Neural crest cell (in vitro differentiated cells): Measurements from ENCODE around the gene CARNS1. TPM values are rescaled to one million over a fixed set of nuclear protein-coding genes. Genes with fewer than 3 reads are reported as not detected.
"Not testable (repeated sequence)": the region's sequence is repeated elsewhere in the genome, so short reads cannot be mapped to it uniquely, and the experiment has no call there.

Experiments used
- DNase-seq: peaks from one replicate; pipeline ENCODE4 v3.0.0; 2021; ENCODE audit warnings: low read depth, mixed read lengths, low spot score
- H3K27ac Mint-ChIP-seq: one replicate; pipeline ENCODE4 v1.8.0; 2021; ENCODE audit warnings: mild to moderate bottlenecking, mixed read lengths; ENCODE audit not compliant: unreplicated experiment
- H3K27me3 Mint-ChIP-seq: 2 replicates; pipeline ENCODE4 v1.8.0; 2021; ENCODE audit warnings: low read depth, mild to moderate bottlenecking, mixed read lengths
- H3K36me3 Mint-ChIP-seq: 2 replicates; pipeline ENCODE4 v1.8.0; 2021; ENCODE audit warnings: low read depth, mild to moderate bottlenecking, mixed read lengths
- H3K4me1 Mint-ChIP-seq: 2 replicates; pipeline ENCODE4 v1.8.0; 2021; ENCODE audit warnings: mixed read lengths
- H3K4me3 Mint-ChIP-seq: one replicate; pipeline ENCODE4 v1.8.0; 2021; ENCODE audit warnings: mild to moderate bottlenecking, mixed read lengths
- H3K9me3 Mint-ChIP-seq: 2 replicates; pipeline ENCODE4 v1.8.0; 2021; ENCODE audit warnings: mixed read lengths
- total RNA-seq: library from RNA; stranded (reverse); gene quantifications from 2 replicates; pipeline ENCODE4 v1.2.1, GENCODE V29; 2021
- TF ChIP-seq, protein P1 (sequence below): fragments of 200-600 bp; sonication (generic); conservative IDR thresholded peaks from 2 replicates; pipeline ENCODE4 v1.5.0; 2021; ENCODE audit warnings: antibody characterized with exemption, mild to moderate bottlenecking

The CARNS1 gene
- total RNA-seq, 1 donor from 2014 or later = 0.12 TPM

DNA sequence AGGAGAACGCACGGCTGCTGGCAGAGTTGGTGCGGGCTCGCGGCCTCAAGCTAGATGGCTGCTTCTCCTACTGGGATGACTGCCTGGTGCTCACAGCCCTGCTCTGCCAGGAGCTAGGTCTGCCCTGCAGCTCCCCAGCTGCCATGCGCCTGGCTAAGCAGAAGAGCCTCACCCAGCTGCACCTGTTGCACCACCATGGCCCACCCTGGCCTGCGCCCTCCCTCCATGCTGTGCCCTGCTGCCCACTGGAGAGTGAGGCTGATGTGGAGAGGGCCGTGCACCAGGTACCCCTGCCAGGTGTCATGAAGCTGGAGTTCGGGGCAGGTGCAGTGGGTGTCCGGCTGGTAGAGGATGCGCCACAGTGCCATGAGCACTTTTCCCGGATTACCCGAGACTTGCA lies 8.0 kb downstream of the CARNS1 start:
- Mint-ChIP-seq H3K4me1 (peaks cover 18% of the 10 kb centered on the region), H3K36me3 (no peaks in the 10 kb centered on the region), H3K9me3 (no peaks in the 10 kb centered on the region), H3K27me3 (peaks cover 5% of the 10 kb centered on the region), H3K27ac (no peak overlapping the region), H3K4me3 (no peak overlapping the region)
- no peak for DNase-seq
- TF ChIP-seq, protein P1, sequence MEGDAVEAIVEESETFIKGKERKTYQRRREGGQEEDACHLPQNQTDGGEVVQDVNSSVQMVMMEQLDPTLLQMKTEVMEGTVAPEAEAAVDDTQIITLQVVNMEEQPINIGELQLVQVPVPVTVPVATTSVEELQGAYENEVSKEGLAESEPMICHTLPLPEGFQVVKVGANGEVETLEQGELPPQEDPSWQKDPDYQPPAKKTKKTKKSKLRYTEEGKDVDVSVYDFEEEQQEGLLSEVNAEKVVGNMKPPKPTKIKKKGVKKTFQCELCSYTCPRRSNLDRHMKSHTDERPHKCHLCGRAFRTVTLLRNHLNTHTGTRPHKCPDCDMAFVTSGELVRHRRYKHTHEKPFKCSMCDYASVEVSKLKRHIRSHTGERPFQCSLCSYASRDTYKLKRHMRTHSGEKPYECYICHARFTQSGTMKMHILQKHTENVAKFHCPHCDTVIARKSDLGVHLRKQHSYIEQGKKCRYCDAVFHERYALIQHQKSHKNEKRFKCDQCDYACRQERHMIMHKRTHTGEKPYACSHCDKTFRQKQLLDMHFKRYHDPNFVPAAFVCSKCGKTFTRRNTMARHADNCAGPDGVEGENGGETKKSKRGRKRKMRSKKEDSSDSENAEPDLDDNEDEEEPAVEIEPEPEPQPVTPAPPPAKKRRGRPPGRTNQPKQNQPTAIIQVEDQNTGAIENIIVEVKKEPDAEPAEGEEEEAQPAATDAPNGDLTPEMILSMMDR = no peak

DNA sequence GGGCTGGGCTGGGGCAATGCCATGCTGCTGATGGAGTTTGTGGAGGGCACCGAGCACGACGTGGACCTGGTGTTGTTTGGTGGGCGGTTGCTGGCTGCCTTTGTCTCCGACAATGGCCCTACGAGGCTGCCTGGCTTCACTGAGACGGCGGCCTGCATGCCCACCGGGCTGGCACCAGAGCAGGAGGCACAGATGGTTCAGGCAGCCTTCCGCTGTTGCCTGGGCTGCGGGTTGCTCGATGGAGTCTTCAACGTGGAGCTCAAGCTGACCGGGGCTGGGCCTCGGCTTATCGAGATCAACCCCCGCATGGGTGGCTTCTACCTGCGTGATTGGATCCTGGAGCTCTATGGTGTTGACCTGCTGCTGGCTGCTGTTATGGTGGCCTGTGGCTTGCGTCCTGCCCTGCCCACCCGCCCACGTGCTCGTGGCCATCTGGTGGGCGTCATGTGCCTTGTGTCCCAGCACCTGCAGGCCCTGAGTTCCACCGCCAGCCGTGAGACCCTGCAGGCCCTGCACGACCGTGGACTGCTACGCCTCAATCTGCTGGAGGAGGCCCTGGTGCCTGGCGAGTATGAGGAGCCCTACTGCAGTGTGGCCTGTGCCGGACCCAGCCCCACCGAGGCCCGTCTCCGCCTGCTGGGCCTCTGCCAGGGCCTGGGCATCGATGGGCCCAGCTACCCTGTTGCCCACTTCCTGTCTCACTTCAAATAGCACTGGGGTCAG lies 8.6 kb downstream of the CARNS1 start:
- Mint-ChIP-seq H3K4me1 (peaks cover 18% of the 10 kb centered on the region), H3K27ac (no peak overlapping the region), H3K4me3 (no peak overlapping the region), H3K27me3 (peaks cover 5% of the 10 kb centered on the region), H3K9me3 (no peaks in the 10 kb centered on the region), H3K36me3 (no peaks in the 10 kb centered on the region)
- TF ChIP-seq, protein P1 = no peak
- DNase-seq = no peak

DNA sequence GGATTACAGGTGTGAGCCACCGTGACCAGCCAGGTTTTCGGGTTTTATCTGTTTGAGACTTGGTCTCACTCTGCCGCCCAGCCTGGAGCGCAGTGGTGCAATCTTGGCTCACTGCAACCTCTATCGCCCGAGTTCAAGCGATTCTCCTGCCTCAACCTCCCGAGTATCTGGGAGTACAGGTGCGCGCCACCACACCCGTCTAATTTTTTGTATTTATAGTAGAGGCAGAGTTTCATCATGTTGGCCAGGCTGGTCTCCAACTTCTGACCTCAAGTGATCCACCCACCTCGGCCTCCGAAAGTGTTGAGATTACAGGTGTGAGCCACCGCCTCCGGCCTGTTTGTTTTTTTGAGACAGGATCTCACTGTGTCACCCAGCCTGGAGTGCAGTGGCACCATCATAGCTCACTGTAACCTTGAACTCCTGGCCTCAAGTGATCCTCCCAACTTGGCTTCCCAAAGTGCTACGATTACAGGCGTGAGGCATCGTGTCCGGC lies 11.9 kb downstream of the CARNS1 start:
- not testable (repeated sequence) for DNase-seq, H3K36me3 Mint-ChIP-seq, H3K27me3 Mint-ChIP-seq, H3K9me3 Mint-ChIP-seq
- Mint-ChIP-seq H3K4me3 (peak overlapping the region; percentile 89), H3K27ac (peak overlapping the region; percentile 45), H3K4me1 (peaks cover 15% of the 10 kb centered on the region)

DNA sequence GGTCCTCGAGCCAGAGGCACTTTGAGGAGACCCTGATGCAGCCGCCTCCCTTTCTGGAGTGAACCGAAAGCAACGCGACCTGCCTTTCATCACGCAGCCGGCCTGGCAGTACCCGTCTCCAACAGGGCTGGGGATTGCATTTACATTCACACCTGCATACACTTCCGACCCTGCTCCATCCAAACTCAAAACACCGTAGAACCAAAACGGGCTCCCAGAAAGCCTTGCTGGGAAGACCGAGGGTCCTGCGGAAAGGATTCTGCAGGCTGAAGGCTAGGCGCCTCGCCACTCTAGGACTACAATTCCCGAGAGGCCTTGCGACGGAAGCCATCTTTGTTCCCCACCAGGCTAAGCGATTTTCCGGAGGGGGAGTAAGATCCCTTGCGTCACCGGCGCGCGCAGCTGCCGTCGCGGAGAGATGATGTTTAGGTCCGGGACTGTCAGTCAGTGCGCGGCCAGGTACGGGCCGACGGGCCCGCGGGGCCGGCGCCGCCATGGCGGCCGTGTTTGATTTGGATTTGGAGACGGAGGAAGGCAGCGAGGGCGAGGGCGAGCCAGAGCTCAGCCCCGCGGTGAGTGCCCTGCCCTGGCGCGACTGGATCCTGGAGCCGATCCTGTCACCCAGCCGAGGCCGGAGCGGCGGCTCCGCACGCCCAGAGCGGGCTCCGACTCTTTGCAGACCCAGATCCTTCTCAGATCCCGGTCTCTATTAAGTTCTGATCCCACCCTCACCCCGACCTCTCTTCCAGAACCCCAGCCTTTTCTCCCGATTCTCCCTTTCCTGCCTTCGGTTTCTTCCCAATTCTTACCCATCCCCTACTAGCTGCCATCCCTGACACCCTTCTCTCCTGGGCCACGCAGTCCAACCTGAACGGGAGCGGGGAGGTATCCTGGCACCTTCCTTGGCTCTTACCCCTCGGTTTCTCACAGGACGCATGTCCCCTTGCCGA lies 12.8 kb downstream of the CARNS1 start, which contains the start of gene RPS6KB2:
RPS6KB2 (plus strand) TSS at position 443 of the 950 bp plus-strand sequence; CDS start at position 495, 52 bp downstream.
- TF ChIP-seq, protein P1 = no peak
- Mint-ChIP-seq H3K27me3 (no peaks in the 10 kb centered on the region), H3K4me1 (peaks cover 8% of the 10 kb centered on the region), H3K27ac (peak within 1 kb of the TSS; percentile 98), H3K36me3 (no peaks in the 10 kb centered on the region), H3K9me3 (no peaks in the 10 kb centered on the region), H3K4me3 (peak within 1 kb of the TSS; percentile 89)
- peak; percentile 98 for DNase-seq

DNA sequence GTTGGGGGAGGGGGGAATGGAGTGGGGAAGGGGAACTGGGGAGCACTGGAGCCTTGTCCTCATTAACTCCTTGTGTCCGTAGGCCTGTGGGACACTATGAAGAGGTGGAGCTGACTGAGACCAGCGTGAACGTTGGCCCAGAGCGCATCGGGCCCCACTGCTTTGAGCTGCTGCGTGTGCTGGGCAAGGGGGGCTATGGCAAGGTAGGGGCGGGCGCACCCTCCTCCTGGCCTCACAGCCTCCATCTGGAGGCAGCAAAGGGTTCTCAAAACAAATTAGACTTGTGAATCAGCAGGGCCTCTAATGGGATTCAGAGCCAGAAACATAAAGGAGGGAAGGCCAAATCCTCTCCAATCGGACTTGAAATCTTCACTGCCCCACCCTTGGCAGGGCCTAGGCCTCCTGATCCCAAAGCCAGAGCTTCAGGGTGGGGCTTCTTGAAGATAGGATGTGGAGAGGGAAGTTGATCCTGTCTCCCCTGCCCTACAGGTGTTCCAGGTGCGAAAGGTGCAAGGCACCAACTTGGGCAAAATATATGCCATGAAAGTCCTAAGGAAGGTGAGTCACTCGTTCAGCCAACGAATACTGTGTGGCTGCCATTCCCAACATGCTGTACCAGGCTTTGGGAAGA lies 13.7 kb downstream of the CARNS1 start:
- no peak for DNase-seq
- TF ChIP-seq, protein P1 = no peak
- H3K36me3 Mint-ChIP-seq = no peaks in the 10 kb centered on the region
- peak overlapping the region; percentile 89 for H3K4me3 Mint-ChIP-seq
- no peaks in the 10 kb centered on the region for H3K27me3 Mint-ChIP-seq
- H3K4me1 Mint-ChIP-seq = peaks cover 8% of the 10 kb centered on the region
- no peaks in the 10 kb centered on the region for H3K9me3 Mint-ChIP-seq
- H3K27ac Mint-ChIP-seq = peak overlapping the region; percentile 98
